Breast epithelium (tissue), 3 donors: ENCODE results near the gene BRINP3.

Source experiments
- POLR2A ChIP-seq: fragments of 450-650 bp; IDR thresholded peaks from one replicate; pipeline ENCODE4 v1.6.1; 2016; ENCODE audit warnings: antibody characterized with exemption, mild to moderate bottlenecking, moderate library complexity
- TF ChIP-seq, protein P1 (sequence below), 3 donors: fragments of 450-650 bp; IDR thresholded peaks; one replicate each; pipeline ENCODE4 v1.5.1; 2016 to 2017; ENCODE audit warnings: antibody characterized with exemption in 3 of 3, mild to moderate bottlenecking in 3 of 3, moderate library complexity in 3 of 3

DNA sequence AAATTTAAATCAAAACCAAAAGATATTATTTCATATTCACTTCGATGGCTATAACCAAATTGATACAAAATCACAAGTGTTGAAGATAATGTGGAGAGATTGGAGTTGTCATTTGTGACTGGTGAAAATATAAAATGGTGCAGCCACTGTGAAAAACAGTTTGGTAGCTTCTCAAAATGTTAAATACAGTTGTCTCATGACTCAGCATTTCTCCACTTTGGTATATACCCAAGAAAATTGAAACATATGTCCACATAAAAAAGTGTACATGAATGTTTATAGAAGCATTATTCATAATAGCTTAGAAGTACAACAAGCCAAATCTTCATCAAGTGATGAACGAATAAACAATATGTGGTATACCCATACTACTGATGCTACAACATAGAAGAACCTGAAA is 318.5 kb downstream of the BRINP3 start:
- no peak for TF ChIP-seq POLR2A
- TF ChIP-seq, protein P1, sequence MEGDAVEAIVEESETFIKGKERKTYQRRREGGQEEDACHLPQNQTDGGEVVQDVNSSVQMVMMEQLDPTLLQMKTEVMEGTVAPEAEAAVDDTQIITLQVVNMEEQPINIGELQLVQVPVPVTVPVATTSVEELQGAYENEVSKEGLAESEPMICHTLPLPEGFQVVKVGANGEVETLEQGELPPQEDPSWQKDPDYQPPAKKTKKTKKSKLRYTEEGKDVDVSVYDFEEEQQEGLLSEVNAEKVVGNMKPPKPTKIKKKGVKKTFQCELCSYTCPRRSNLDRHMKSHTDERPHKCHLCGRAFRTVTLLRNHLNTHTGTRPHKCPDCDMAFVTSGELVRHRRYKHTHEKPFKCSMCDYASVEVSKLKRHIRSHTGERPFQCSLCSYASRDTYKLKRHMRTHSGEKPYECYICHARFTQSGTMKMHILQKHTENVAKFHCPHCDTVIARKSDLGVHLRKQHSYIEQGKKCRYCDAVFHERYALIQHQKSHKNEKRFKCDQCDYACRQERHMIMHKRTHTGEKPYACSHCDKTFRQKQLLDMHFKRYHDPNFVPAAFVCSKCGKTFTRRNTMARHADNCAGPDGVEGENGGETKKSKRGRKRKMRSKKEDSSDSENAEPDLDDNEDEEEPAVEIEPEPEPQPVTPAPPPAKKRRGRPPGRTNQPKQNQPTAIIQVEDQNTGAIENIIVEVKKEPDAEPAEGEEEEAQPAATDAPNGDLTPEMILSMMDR (IDR thresholded peaks at IDR 0.05): no peak
